Peyer's patch (tissue), 4 donors: ENCODE data around the gene RAB44. TPM values are rescaled to one million over a fixed set of nuclear protein-coding genes. Genes with fewer than 3 reads are reported as not detected.

Experiments
- DNase-seq, 3 donors: peaks; one replicate each; pipeline ENCODE4 v3.0.0-alpha.2; 2017 to 2019
- H3K27ac ChIP-seq, 4 donors: fragments of 200-600 bp; sonication (generic); one replicate each; pipeline ENCODE4 v1.5.1; 2016 to 2019
- H3K27me3 ChIP-seq, 2 donors: fragments of 200-600 bp; sonication (generic); one replicate each; pipeline ENCODE4 v1.5.1; 2019
- H3K36me3 ChIP-seq, 3 donors: fragments of 200-600 bp; sonication (generic); one replicate each; pipeline ENCODE4 v1.5.1; 2016 to 2019
- H3K4me1 ChIP-seq, 4 donors: fragments of 200-600 bp; sonication (generic); one replicate each; pipeline ENCODE4 v1.5.1; 2016 to 2019
- H3K4me3 ChIP-seq, 4 donors: fragments of 200-600 bp; sonication (generic); 1 replicate in 3 of 4; 2 replicates in 1 of 4; pipeline ENCODE4 v1.5.1; 2016 to 2019; ENCODE audit warnings: mild to moderate bottlenecking in 1 of 4
- H3K9me3 ChIP-seq, 4 donors: fragments of 200-600 bp; sonication (generic); one replicate each; pipeline ENCODE4 v1.5.1; 2016 to 2019; ENCODE audit warnings: mild to moderate bottlenecking in 1 of 4
- POLR2A ChIP-seq, 2 donors: fragments of 450-650 bp; IDR thresholded peaks; one replicate each; pipeline ENCODE4 v1.5.1; 2017; ENCODE audit warnings: antibody characterized with exemption in 2 of 2, mild to moderate bottlenecking in 2 of 2, moderate library complexity in 2 of 2
- total RNA-seq, 4 donors: library from RNA; depleted of rRNA; stranded (reverse); fragments of >200 nt; gene quantifications; one replicate each; pipeline ENCODE4 v1.1.0, GENCODE V29; 2016
- TF ChIP-seq, protein P1 (sequence below), 6 experiments: fragments of 450-650 bp in 4 of 6; fragments of 200-600 bp in 2 of 6; sonication (generic) in 1 of 6; IDR thresholded peaks; one replicate each; pipeline ENCODE4 v1.5.1; 2017 to 2019; ENCODE audit warnings: antibody characterized with exemption in 6 of 6, mild to moderate bottlenecking in 3 of 6, moderate library complexity in 1 of 6

RAB44 gene
- total RNA-seq, 4 donors from 2014 or later: 0.47 to 3.3 (median 0.80) TPM

- H3K9me3 ChIP-seq: no peaks in the 10 kb centered on the region
- peaks cover 0 to 22% (median 6%) of the 10 kb centered on the region in 4 donors for H3K4me1 ChIP-seq
- DNase-seq: peak; percentile 76 to 91 (median 86)
- no peaks in the 10 kb centered on the region for H3K36me3 ChIP-seq
- TF ChIP-seq POLR2A (IDR thresholded peaks at IDR 0.05): no peak
- TF ChIP-seq, protein P1, sequence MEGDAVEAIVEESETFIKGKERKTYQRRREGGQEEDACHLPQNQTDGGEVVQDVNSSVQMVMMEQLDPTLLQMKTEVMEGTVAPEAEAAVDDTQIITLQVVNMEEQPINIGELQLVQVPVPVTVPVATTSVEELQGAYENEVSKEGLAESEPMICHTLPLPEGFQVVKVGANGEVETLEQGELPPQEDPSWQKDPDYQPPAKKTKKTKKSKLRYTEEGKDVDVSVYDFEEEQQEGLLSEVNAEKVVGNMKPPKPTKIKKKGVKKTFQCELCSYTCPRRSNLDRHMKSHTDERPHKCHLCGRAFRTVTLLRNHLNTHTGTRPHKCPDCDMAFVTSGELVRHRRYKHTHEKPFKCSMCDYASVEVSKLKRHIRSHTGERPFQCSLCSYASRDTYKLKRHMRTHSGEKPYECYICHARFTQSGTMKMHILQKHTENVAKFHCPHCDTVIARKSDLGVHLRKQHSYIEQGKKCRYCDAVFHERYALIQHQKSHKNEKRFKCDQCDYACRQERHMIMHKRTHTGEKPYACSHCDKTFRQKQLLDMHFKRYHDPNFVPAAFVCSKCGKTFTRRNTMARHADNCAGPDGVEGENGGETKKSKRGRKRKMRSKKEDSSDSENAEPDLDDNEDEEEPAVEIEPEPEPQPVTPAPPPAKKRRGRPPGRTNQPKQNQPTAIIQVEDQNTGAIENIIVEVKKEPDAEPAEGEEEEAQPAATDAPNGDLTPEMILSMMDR (IDR thresholded peaks at IDR 0.05): peak; percentile 56 to 97 (median 87)
- no peaks in the 10 kb centered on the region for H3K27me3 ChIP-seq
- no peak overlapping the region for H3K27ac ChIP-seq
- H3K4me3 ChIP-seq: no peak overlapping the region
Observed at GRCh38 chr6:36765594-36766398, 68.2 kb downstream of the RAB44 start.

DNA sequence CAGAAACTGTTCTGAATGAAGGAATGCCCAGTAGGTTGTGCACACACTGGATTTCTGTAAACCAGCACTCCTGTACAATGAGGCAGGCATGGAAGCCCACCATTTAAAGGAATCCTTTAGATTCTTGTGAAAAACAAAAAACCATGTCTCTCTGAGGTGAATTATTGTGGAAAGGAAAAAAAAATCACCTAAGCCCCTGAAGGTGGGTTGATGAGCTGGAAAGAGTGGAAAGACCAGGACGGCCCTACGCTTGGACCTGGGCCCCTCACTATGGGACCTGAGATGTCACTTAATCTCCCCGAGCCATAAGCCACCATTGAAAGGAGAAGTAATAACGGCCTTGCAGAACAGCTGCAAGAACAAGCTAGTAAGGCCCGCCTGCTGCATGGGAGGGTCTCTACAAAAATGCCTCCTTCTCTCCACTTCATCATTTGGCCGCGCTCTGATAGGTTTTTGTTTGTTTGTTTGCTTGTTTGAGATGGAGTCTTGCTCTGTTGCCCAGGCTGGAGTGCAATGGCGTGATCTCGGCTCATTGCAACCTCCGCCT, 68.8 kb downstream of the RAB44 start:
- H3K4me3 ChIP-seq: no peak overlapping the region
- no peak for DNase-seq
- TF ChIP-seq, protein P1 (IDR thresholded peaks at IDR 0.05): no peak
- peaks cover 0 to 22% (median 6%) of the 10 kb centered on the region in 4 donors for H3K4me1 ChIP-seq
- H3K9me3 ChIP-seq: no peaks in the 10 kb centered on the region
- no peaks in the 10 kb centered on the region for H3K27me3 ChIP-seq
- H3K27ac ChIP-seq: no peak overlapping the region
- no peaks in the 10 kb centered on the region for H3K36me3 ChIP-seq

DNA sequence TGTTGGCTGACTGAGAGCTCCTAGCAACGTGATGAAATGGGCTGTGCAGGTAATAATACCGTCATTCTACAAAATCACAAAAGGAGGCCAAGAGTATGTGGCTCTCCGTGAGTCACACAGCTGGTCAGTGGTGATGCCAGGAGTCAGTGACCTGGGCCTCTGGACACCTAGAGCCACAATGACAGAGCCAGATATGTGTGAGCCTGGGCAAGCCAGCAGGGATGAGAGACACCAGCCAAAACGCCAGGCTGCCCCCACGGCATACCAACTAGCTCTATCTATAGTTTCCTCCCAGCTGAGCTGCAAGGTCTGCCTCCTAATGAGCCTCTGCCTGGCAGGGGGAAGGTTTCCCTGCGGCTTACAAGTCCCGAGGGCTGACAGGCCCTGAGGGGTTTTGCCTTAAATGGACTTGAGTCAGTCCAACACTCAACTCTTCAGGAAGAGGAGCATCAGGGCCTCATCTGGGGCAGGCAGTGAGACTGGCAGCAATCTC, 71.6 kb downstream of the RAB44 start:
- Histone ChIP-seq H3K27me3 (no peaks in the 10 kb centered on the region), H3K4me3 (no peak overlapping the region), H3K4me1 (peaks cover 0 to 22% (median 6%) of the 10 kb centered on the region in 4 donors), H3K27ac (peak overlapping the region in 2 of 4 donors; percentile 38 to 53), H3K36me3 (no peaks in the 10 kb centered on the region), H3K9me3 (no peaks in the 10 kb centered on the region)
- no peak for DNase-seq
- no peak for TF ChIP-seq POLR2A (IDR thresholded peaks at IDR 0.05)

DNA sequence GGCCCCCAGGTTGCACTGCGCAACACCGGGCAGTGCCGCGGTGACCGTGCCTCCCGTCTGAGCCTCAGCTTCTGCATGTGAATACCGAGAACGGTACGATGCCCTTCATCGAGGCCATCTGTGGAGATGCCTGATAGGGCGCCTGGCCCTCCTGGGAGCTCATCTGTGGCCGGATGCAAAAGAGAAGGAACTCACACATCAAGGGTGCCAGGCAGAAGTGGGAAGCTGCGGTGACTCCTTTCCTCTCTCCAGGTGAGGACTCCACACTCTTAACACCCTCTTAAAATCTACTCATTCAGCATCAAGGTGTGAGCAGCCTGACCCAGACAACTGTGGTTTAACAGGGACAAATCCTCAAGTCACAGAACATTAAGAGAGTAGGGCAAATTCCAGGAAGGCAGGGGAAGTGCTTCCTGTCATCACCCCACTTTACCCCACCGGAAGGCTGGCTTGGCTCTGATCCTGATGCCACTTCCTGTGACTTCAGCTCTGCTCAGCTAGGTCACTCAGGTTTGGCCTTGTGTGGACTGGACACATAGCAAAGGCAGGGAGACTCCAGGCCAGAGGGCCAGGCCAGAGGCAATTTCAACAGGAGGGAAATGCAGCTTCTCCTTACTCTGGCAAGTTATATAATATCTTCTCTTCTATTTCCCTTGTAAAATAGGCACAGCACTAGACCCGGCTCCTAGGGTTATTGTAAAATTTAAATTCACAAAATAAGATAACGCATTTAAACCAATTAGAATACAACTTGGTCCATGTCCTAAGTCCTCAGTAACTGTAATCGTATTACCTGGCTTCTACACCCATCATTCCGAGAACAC, 72.3 kb downstream of the RAB44 start:
- H3K9me3 ChIP-seq: no peaks in the 10 kb centered on the region
- peaks cover 0 to 22% (median 6%) of the 10 kb centered on the region in 4 donors for H3K4me1 ChIP-seq
- peak overlapping the region in 2 of 4 donors; percentile 38 to 53 for H3K27ac ChIP-seq
- TF ChIP-seq, protein P1 (IDR thresholded peaks at IDR 0.05): no peak
- no peak for TF ChIP-seq POLR2A (IDR thresholded peaks at IDR 0.05)
- no peaks in the 10 kb centered on the region for H3K36me3 ChIP-seq
- no peak overlapping the region for H3K4me3 ChIP-seq
- no peaks in the 10 kb centered on the region for H3K27me3 ChIP-seq
- DNase-seq: peak in 2 of 3 donors; percentile 35 to 58

- Histone ChIP-seq H3K36me3 (no peaks in the 10 kb centered on the region), H3K9me3 (no peaks in the 10 kb centered on the region), H3K27me3 (no peaks in the 10 kb centered on the region), H3K4me3 (no peak overlapping the region), H3K4me1 (peaks cover 0 to 15% (median 6%) of the 10 kb centered on the region in 4 donors), H3K27ac (no peak overlapping the region)
- no peak for DNase-seq
- TF ChIP-seq, protein P1 (IDR thresholded peaks at IDR 0.05): no peak
- no peak for TF ChIP-seq POLR2A (IDR thresholded peaks at IDR 0.05)
Observed at GRCh38 chr6:36771145-36771544, 73.5 kb downstream of the RAB44 start.
